GM23338 (cell line): Measurements from ENCODE around the gene RPGRIP1L. TPM values are rescaled to one million over a fixed set of nuclear protein-coding genes. Genes with fewer than 3 reads are reported as not detected.

ENCODE experiments used
- ATAC-seq: fragments of 200-7000 bp; cut with Tn5 transposase; 3 replicates; pipeline ENCODE4 v1.9.1; 2020
- DNase-seq: peaks from one replicate; pipeline ENCODE4 v3.0.0-alpha.2; 2015; ENCODE audit warnings: low spot score
- H2AFZ ChIP-seq: fragments of 200-600 bp; sonication (generic); 2 replicates; pipeline ENCODE4 v1.8.0; 2016; ENCODE audit warnings: antibody characterized with exemption, mild to moderate bottlenecking, moderate library complexity
- H3F3A ChIP-seq: fragments of 200-600 bp; sonication (generic); replicated peaks from 2 replicates; pipeline ENCODE4 v1.8.0; 2017; ENCODE audit warnings: antibody characterized with exemption, mixed run types, low read depth
- H3K27ac ChIP-seq: fragments of 200-600 bp; sonication (generic); 2 replicates; pipeline ENCODE4 v1.6.1; 2016; ENCODE audit warnings: low read depth
- H3K27me3 ChIP-seq: fragments of 200-600 bp; sonication (generic); 2 replicates; pipeline ENCODE4 v1.8.0; 2016; ENCODE audit warnings: mild to moderate bottlenecking, mixed run types, moderate library complexity; ENCODE audit not compliant: insufficient read depth
- H3K36me3 ChIP-seq: fragments of 200-600 bp; sonication (generic); 2 replicates; pipeline ENCODE4 v1.8.0; 2016; ENCODE audit warnings: mild to moderate bottlenecking; ENCODE audit not compliant: insufficient read depth
- H3K4me1 ChIP-seq: fragments of 200-600 bp; sonication (generic); 2 replicates; pipeline ENCODE4 v1.8.0; 2016; ENCODE audit warnings: mild to moderate bottlenecking, moderate library complexity; ENCODE audit not compliant: insufficient read depth
- H3K4me2 ChIP-seq: fragments of 200-600 bp; sonication (generic); 2 replicates; pipeline ENCODE4 v1.7.1; 2017; ENCODE audit warnings: mixed run types
- H3K4me3 ChIP-seq: fragments of 200-600 bp; sonication (generic); 2 replicates; pipeline ENCODE4 v1.6.1; 2016; ENCODE audit warnings: mixed run types
- H3K79me2 ChIP-seq: fragments of 200-600 bp; sonication (generic); replicated peaks from 2 replicates; pipeline ENCODE4 v1.8.0; 2017; ENCODE audit warnings: mild to moderate bottlenecking; ENCODE audit not compliant: insufficient read depth
- H3K9me2 ChIP-seq: fragments of 200-600 bp; sonication (generic); 2 replicates; pipeline ENCODE4 v1.8.0; 2017; ENCODE audit not compliant: insufficient read depth
- H4K20me1 ChIP-seq: fragments of 200-600 bp; sonication (generic); replicated peaks from 2 replicates; pipeline ENCODE4 v1.8.0; 2017; ENCODE audit warnings: mild to moderate bottlenecking; ENCODE audit not compliant: insufficient read depth
- H3K27ac Mint-ChIP-seq: 2 replicates; pipeline ENCODE4 v1.8.0; 2020; ENCODE audit warnings: inconsistent platforms, mild to moderate bottlenecking, moderate library complexity, mixed read lengths
- H3K27me3 Mint-ChIP-seq: 3 replicates; pipeline ENCODE4 v1.8.0; 2022; ENCODE audit warnings: low read depth, mild to moderate bottlenecking, moderate library complexity, mixed read lengths, inconsistent platforms; ENCODE audit not compliant: insufficient read depth, poor library complexity
- H3K36me3 Mint-ChIP-seq: 3 replicates; pipeline ENCODE4 v1.8.0; 2021; ENCODE audit warnings: low read depth, mild to moderate bottlenecking, inconsistent platforms, moderate library complexity, mixed read lengths
- H3K4me1 Mint-ChIP-seq: 3 replicates; pipeline ENCODE4 v1.8.0; 2020; ENCODE audit warnings: mild to moderate bottlenecking, inconsistent platforms, mixed read lengths
- H3K4me3 Mint-ChIP-seq: 3 replicates; pipeline ENCODE4 v1.8.0; 2021; ENCODE audit warnings: moderate library complexity, mild to moderate bottlenecking, inconsistent platforms, mixed read lengths
- H3K9me3 Mint-ChIP-seq: 3 replicates; pipeline ENCODE4 v1.8.0; 2020; ENCODE audit warnings: moderate library complexity, mild to moderate bottlenecking, inconsistent platforms, mixed read lengths
- CREB1 ChIP-seq: fragments of 250-450 bp; sonication (Bioruptor Pico); IDR thresholded peaks from 2 replicates; pipeline ENCODE4 v1.5.0; 2020; ENCODE audit warnings: low read depth, mild to moderate bottlenecking, moderate library complexity
- ETS1 ChIP-seq: IDR thresholded peaks from 2 replicates; pipeline ENCODE4 v1.6.1; 2016; ENCODE audit warnings: antibody characterized with exemption
- EZH2 ChIP-seq: fragments of 200-600 bp; sonication (generic); IDR thresholded peaks from one replicate; pipeline ENCODE4 v1.8.0; 2017; ENCODE audit warnings: antibody characterized with exemption, mild to moderate bottlenecking, low read depth; ENCODE audit not compliant: unreplicated experiment
- EZH2phosphoT487 ChIP-seq: fragments of 200-600 bp; sonication (generic); IDR thresholded peaks from one replicate; pipeline ENCODE4 v1.8.1; 2018; ENCODE audit warnings: antibody characterized with exemption; ENCODE audit not compliant: unreplicated experiment
- JUNB ChIP-seq: IDR thresholded peaks from one replicate; pipeline ENCODE4 v1.6.1; 2016; ENCODE audit warnings: antibody characterized with exemption; ENCODE audit not compliant: unreplicated experiment
- REST ChIP-seq: IDR thresholded peaks from one replicate; pipeline ENCODE4 v1.6.1; 2018; ENCODE audit warnings: antibody characterized with exemption; ENCODE audit not compliant: unreplicated experiment
- STAT1 ChIP-seq: IDR thresholded peaks from one replicate; pipeline ENCODE4 v1.6.1; 2016; ENCODE audit warnings: antibody characterized with exemption; ENCODE audit not compliant: unreplicated experiment
- ZNF114 ChIP-seq: fragments of 250-450 bp; sonication (Bioruptor Pico); IDR thresholded peaks from 2 replicates; pipeline ENCODE4 v1.5.0; 2020; ENCODE audit warnings: mild to moderate bottlenecking, moderate library complexity
- ZNF331 ChIP-seq: fragments of 250-450 bp; sonication (Bioruptor Pico); IDR thresholded peaks from 2 replicates; pipeline ENCODE4 v1.5.0; 2020; ENCODE audit warnings: low read depth, mild to moderate bottlenecking, moderate library complexity
- ZNF462 ChIP-seq: fragments of 250-450 bp; sonication (Bioruptor Pico); IDR thresholded peaks from 2 replicates; pipeline ENCODE4 v1.5.0; 2020; ENCODE audit warnings: mild to moderate bottlenecking, moderate library complexity
- polyA plus RNA-seq: library from polyadenylated mRNA; unstranded; fragments of >200 nt; fragmentation: Nextera tagmentation; extraction: Ambion mirVana; gene quantifications from 2 replicates; pipeline ENCODE4 v1.2.1, GENCODE V29; 2016
- total RNA-seq: library from RNA; depleted of rRNA; stranded (reverse); fragments of >200 nt; shearing (Covaris generic); gene quantifications from 2 replicates; pipeline ENCODE4 v1.2.3, GENCODE V29; 2014

The RPGRIP1L gene
- total and polyA plus RNA-seq, 2 experiments from 2014 or later = 11.4 to 21.3 TPM

GRCh38 chr16:53740476-53740875, 36.8 kb upstream of the RPGRIP1L start:
- H3K9me2 ChIP-seq = no peaks in the 10 kb centered on the region
- peaks cover 18% of the 10 kb centered on the region for H3K4me1 ChIP-seq
- TF ChIP-seq CREB1 = no peak
- no peak for TF ChIP-seq ZNF462 (CRISPR knock-in tag)
- no peak for TF ChIP-seq ETS1
- peaks cover 53% of the 10 kb centered on the region for H3K79me2 ChIP-seq
- H4K20me1 ChIP-seq = peaks cover 12% of the 10 kb centered on the region
- H3K27me3 Mint-ChIP-seq = peaks cover 2% of the 10 kb centered on the region
- DNase-seq (no peak), ATAC-seq (no peak)
- no peak overlapping the region for H3K4me2 ChIP-seq
- no peak overlapping the region for H3K4me3 Mint-ChIP-seq
- peaks cover 21% of the 10 kb centered on the region for H3K4me1 Mint-ChIP-seq
- no peaks in the 10 kb centered on the region for H3K36me3 Mint-ChIP-seq
- no peaks in the 10 kb centered on the region for H3K36me3 ChIP-seq
- no peaks in the 10 kb centered on the region for H3K9me3 Mint-ChIP-seq
- no peak overlapping the region for H3K27ac ChIP-seq
- no peak overlapping the region for H3K4me3 ChIP-seq
- H2AFZ ChIP-seq = no peak overlapping the region
- H3K27me3 ChIP-seq = no peaks in the 10 kb centered on the region
- no peaks in the 10 kb centered on the region for H3F3A ChIP-seq
- H3K27ac Mint-ChIP-seq = no peak overlapping the region

GRCh38 chr16:53737552-53737951, 33.9 kb upstream of the RPGRIP1L start:
- Histone ChIP-seq H3K4me2 (no peak overlapping the region), H3K27me3 (no peaks in the 10 kb centered on the region), H3K79me2 (peaks cover 50% of the 10 kb centered on the region), H3K4me1 (no peaks in the 10 kb centered on the region), H3K9me2 (no peaks in the 10 kb centered on the region), H3K36me3 (no peaks in the 10 kb centered on the region), H2AFZ (no peak overlapping the region), H3F3A (no peaks in the 10 kb centered on the region), H4K20me1 (peaks cover 12% of the 10 kb centered on the region), H3K27ac (no peak overlapping the region), H3K4me3 (no peak overlapping the region)
- Mint-ChIP-seq H3K27ac (no peak overlapping the region), H3K27me3 (peaks cover 2% of the 10 kb centered on the region), H3K9me3 (no peaks in the 10 kb centered on the region), H3K36me3 (no peaks in the 10 kb centered on the region), H3K4me3 (no peak overlapping the region), H3K4me1 (peaks cover 4% of the 10 kb centered on the region; the same call in 1 of the 3 replicates)
- no peak for DNase-seq
- ATAC-seq = no peak
- TF ChIP-seq EZH2phosphoT487 (no peak), EZH2 (no peak), ZNF114 (CRISPR knock-in tag) (no peak), ZNF331 (CRISPR knock-in tag) (no peak), STAT1 (no peak), REST (no peak), JUNB (no peak), ETS1 (no peak)
